H1 (cell line): ENCODE measurements around the gene LRR1. TPM values are rescaled to one million over a fixed set of nuclear protein-coding genes. Genes with fewer than 3 reads are reported as not detected.

Experiments used
- CTCF ChIA-PET: fragments of 300-600 bp; sonication (Branson Sonifier 250); formaldehyde crosslinking; loops from one replicate; lab custom pipeline; 2021; ENCODE audit not compliant: partially characterized antibody; lab: Charles Lee
- POLR2A ChIA-PET: fragments of 300-600 bp; sonication (Branson Sonifier 250); formaldehyde crosslinking; loops from one replicate; lab custom pipeline; 2021; ENCODE audit warnings: inconsistent platforms; ENCODE audit not compliant: partially characterized antibody; lab: Charles Lee
- DNase-seq, 2 experiments: peaks; one replicate each; pipeline versions ENCODE4 v3.0.0 to v3.0.0-alpha.2; 2010 to 2022; ENCODE audit warnings: low spot score in 2 of 2, low read depth in 1 of 2, mixed read lengths in 1 of 2
- FAIRE-seq: peaks from 2 replicates; lab custom pipeline; 2011; peaks lifted over from hg19 to GRCh38; lab: Jason Lieb, UNC
- H2AFZ ChIP-seq: 2 replicates; pipeline ENCODE4 v1.8.1; 2012; ENCODE audit warnings: low read length, inconsistent platforms
- H2AK5ac ChIP-seq: 2 replicates; pipeline ENCODE4 v1.6.1; 2013; ENCODE audit warnings: low read depth, low read length
- H2BK120ac ChIP-seq: replicated peaks from 2 replicates; pipeline ENCODE3; 2013; ENCODE audit warnings: low read depth, low read length, inconsistent platforms
- H2BK12ac ChIP-seq: 2 replicates; pipeline ENCODE4 v1.6.1; 2013; ENCODE audit warnings: low read depth, low read length
- H2BK15ac ChIP-seq: 2 replicates; pipeline ENCODE4 v1.6.1; 2013; ENCODE audit warnings: low read length
- H2BK20ac ChIP-seq: 2 replicates; pipeline ENCODE4 v1.6.1; 2013; ENCODE audit warnings: low read length
- H2BK5ac ChIP-seq: 2 replicates; pipeline ENCODE4 v1.6.1; 2013; ENCODE audit warnings: low read depth, low read length
- H3K14ac ChIP-seq: 2 replicates; pipeline ENCODE4 v1.6.1; 2013; ENCODE audit warnings: inconsistent platforms; ENCODE audit not compliant: insufficient read length
- H3K18ac ChIP-seq: 2 replicates; pipeline ENCODE4 v1.6.1; 2013; ENCODE audit warnings: low read length; ENCODE audit errors: extremely low read depth
- H3K23ac ChIP-seq: 2 replicates; pipeline ENCODE4 v1.6.1; 2013; ENCODE audit warnings: inconsistent platforms; ENCODE audit not compliant: insufficient read length
- H3K23me2 ChIP-seq: 2 replicates; pipeline ENCODE4 v1.6.1; 2013; ENCODE audit warnings: low read depth, low read length
- H3K27ac ChIP-seq: 2 replicates; pipeline ENCODE4 v1.6.1; 2011; ENCODE audit warnings: low read depth, low read length, inconsistent platforms
- H3K27me3 ChIP-seq, 4 experiments: replicated peaks in 1 of 4; 1 replicate in 1 of 4; 2 replicates in 3 of 4; pipeline versions ENCODE4 v1.6.1 to v1.8.1; 2011 to 2013; ENCODE audit warnings: low read length in 3 of 4, mild to moderate bottlenecking in 3 of 4, inconsistent platforms in 2 of 4, mixed read lengths in 2 of 4, moderate library complexity in 1 of 4; ENCODE audit not compliant: control insufficient read depth in 3 of 4, insufficient read depth in 3 of 4; ENCODE audit errors: extremely low read depth in 1 of 4
- H3K36me3 ChIP-seq, 4 experiments: 2 replicates each; pipeline versions ENCODE4 v1.6.1 to v1.8.1; 2011 to 2013; ENCODE audit warnings: mild to moderate bottlenecking in 4 of 4, low read length in 3 of 4, moderate library complexity in 2 of 4, control low read depth in 1 of 4, inconsistent platforms in 1 of 4; ENCODE audit not compliant: insufficient read depth in 4 of 4, control insufficient read depth in 2 of 4
- H3K4ac ChIP-seq: replicated peaks from 2 replicates; pipeline ENCODE3; 2013; ENCODE audit warnings: low read length, low read depth, mixed read lengths, inconsistent platforms; ENCODE audit not compliant: insufficient read length
- H3K4me1 ChIP-seq, 4 experiments: replicated peaks in 1 of 4; 1 replicate in 1 of 4; 2 replicates in 3 of 4; pipeline versions ENCODE4 v1.6.1 to v1.8.1; 2011 to 2013; ENCODE audit warnings: low read length in 3 of 4, inconsistent platforms in 2 of 4, mixed read lengths in 1 of 4; ENCODE audit not compliant: insufficient read depth in 4 of 4, control insufficient read depth in 3 of 4
- H3K4me2 ChIP-seq, 2 experiments: 2 replicates each; pipeline versions ENCODE4 v1.6.1 to v1.8.1; 2011 to 2013; ENCODE audit warnings: low read depth in 2 of 2, low read length in 2 of 2, control low read depth in 1 of 2, inconsistent platforms in 1 of 2, mild to moderate bottlenecking in 1 of 2; ENCODE audit not compliant: insufficient read depth in 1 of 2
- H3K4me3 ChIP-seq, 4 experiments: fragments of 200-600, 300-600 bp in 1 of 4; sonication (generic), shearing (Covaris generic), sonication (Bioruptor Twin) in 1 of 4; 2 replicates each; pipeline versions ENCODE4 v1.5.1 to v1.8.1; 2011 to 2016; ENCODE audit warnings: low read length in 4 of 4, low read depth in 3 of 4, control low read depth in 2 of 4, inconsistent platforms in 2 of 4, mild to moderate bottlenecking in 2 of 4, mixed read lengths in 1 of 4, moderate library complexity in 1 of 4; ENCODE audit not compliant: insufficient read depth in 2 of 4; ENCODE audit errors: extremely low read depth in 1 of 4
- H3K56ac ChIP-seq: replicated peaks from 2 replicates; pipeline ENCODE3; 2013; ENCODE audit warnings: low read depth, mild to moderate bottlenecking, mixed read lengths, low read length, inconsistent platforms; ENCODE audit not compliant: insufficient read length
- H3K79me1 ChIP-seq: 2 replicates; pipeline ENCODE4 v1.6.1; 2013; ENCODE audit warnings: low read depth, low read length, control low read depth
- H3K79me2 ChIP-seq, 2 experiments: 2 replicates each; pipeline versions ENCODE4 v1.6.1 to v1.8.1; 2012 to 2013; ENCODE audit warnings: low read length in 2 of 2, mild to moderate bottlenecking in 2 of 2, inconsistent platforms in 1 of 2; ENCODE audit not compliant: insufficient read depth in 2 of 2, control insufficient read depth in 1 of 2
- H3K9ac ChIP-seq, 4 experiments: replicated peaks in 1 of 4; 1 replicate in 1 of 4; 2 replicates in 3 of 4; pipeline versions ENCODE4 v1.6.1 to v1.8.1; 2011 to 2013; ENCODE audit warnings: low read depth in 3 of 4, low read length in 3 of 4, control low read depth in 2 of 4, mild to moderate bottlenecking in 2 of 4, moderate library complexity in 2 of 4, inconsistent platforms in 1 of 4; ENCODE audit errors: extremely low read depth in 1 of 4
- H3K9me3 ChIP-seq, 2 experiments: 2 replicates each; pipeline versions ENCODE4 v1.6.1 to v1.8.1; 2012 to 2013; ENCODE audit warnings: mild to moderate bottlenecking in 2 of 2, moderate library complexity in 2 of 2, control low read depth in 1 of 2, inconsistent platforms in 1 of 2, low read depth in 1 of 2, low read length in 1 of 2, mixed read lengths in 1 of 2; ENCODE audit not compliant: insufficient read depth in 2 of 2
- H4K20me1 ChIP-seq, 2 experiments: replicated peaks in 1 of 2; 2 replicates each; pipeline versions ENCODE3 to v1.8.1; 2011 to 2013; ENCODE audit warnings: inconsistent platforms in 2 of 2, low read length in 2 of 2, mild to moderate bottlenecking in 1 of 2; ENCODE audit not compliant: insufficient read depth in 2 of 2, control insufficient read depth in 1 of 2
- H4K5ac ChIP-seq: 2 replicates; pipeline ENCODE4 v1.6.1; 2013; ENCODE audit warnings: low read length, low read depth, mixed read lengths, inconsistent platforms; ENCODE audit not compliant: insufficient read length
- H4K8ac ChIP-seq: 2 replicates; pipeline ENCODE4 v1.8.0; 2013; ENCODE audit warnings: mild to moderate bottlenecking, moderate library complexity, low read length, inconsistent platforms; ENCODE audit not compliant: insufficient read depth; ENCODE audit errors: extremely low read depth
- H4K91ac ChIP-seq: replicated peaks from 2 replicates; pipeline ENCODE3; 2013; ENCODE audit warnings: low read length, mixed read lengths, inconsistent platforms; ENCODE audit not compliant: insufficient read length
- WGBS, 2 experiments: shearing (Covaris generic) in 1 of 2; methylation state at CpG; one replicate each; pipeline versions ENCODE4 v1.1.6 to v1.1.7; 2013 to 2015; ENCODE audit warnings: low lambda C conversion rate in 2 of 2, mixed read lengths in 2 of 2, inconsistent platforms in 1 of 2, low coverage in 1 of 2, missing lambda C conversion rate in 1 of 2; ENCODE audit not compliant: insufficient replicate concordance in 2 of 2, insufficient coverage in 1 of 2, insufficient read length in 1 of 2; ENCODE audit errors: extremely low coverage in 1 of 2, missing lambda C conversion rate in 1 of 2; 5-methylcytosine and 5-hydroxymethylcytosine counted together
- polyA plus RNA-seq, 7 experiments: library from polyadenylated mRNA; depleted of rRNA in 3 of 7; stranded (reverse) in 5 of 7; unstranded in 2 of 7; fragments of >200 nt in 5 of 7; fragments of 200-250 nt in 2 of 7; gene quantifications; 1 replicate in 5 of 7; 2 replicates in 1 of 7; 4 replicates in 1 of 7; pipeline versions ENCODE4 v1.2.1 to v1.2.3, GENCODE V29; 2011 to 2013; ENCODE audit warnings: missing spikeins in 2 of 7, mixed read lengths in 2 of 7
- total RNA-seq: library from RNA; stranded (reverse); fragmentation: NEBNext Ultra II Directional; extraction: Animal tissue kit (Norgen Biotek cat#: 25700); gene quantifications from 2 replicates; pipeline ENCODE4 v1.2.1, GENCODE V29; 2021

LRR1 gene
- total and polyA plus RNA-seq, 2 of the 8 experiments (the other 6 are each of a cell fraction or from before 2014, with no cell fraction given), result 30.7 to 37.5 TPM

GRCh38 chr14:49619730-49620129 lies 21.0 kb downstream of the LRR1 start:
- H2AFZ ChIP-seq, result no peak overlapping the region
- no peak overlapping the region for H4K8ac ChIP-seq
- H3K9ac ChIP-seq, result peak overlapping the region; percentile 85 to 98 (median 94)
- FAIRE-seq, result no peak
- no peaks in the 10 kb centered on the region for H3K27me3 ChIP-seq
- H4K20me1 ChIP-seq, result peaks cover 5 to 6% of the 10 kb centered on the region in 2 experiments
- peak overlapping the region; percentile 76 to 91 for H3K4me2 ChIP-seq
- no peaks in the 10 kb centered on the region for H3K9me3 ChIP-seq
- CTCF ChIA-PET, result interaction anchor here (0.6 to 2.4 kb wide), 4 partner anchors 10 to 32 kb away, joined by 3 to 15 read pairs (median 3); partner anchors contain the start of gene DNAAF2
- POLR2A ChIA-PET, result interaction anchor here (0.6 to 3.9 kb wide), 17 partner anchors 9 to 238 kb away, joined by 3 to 53 read pairs (median 13); partner anchors contain the start of genes DNAAF2, KLHDC2, LRR1 and POLE2
- H3K14ac ChIP-seq, result no peak overlapping the region
- H3K18ac ChIP-seq, result no peak overlapping the region
- peak overlapping the region; percentile 95 for H3K27ac ChIP-seq
- H3K36me3 ChIP-seq, result peaks cover 4 to 36% (median 5%) of the 10 kb centered on the region in 4 experiments; a peak in 7 of 8 replicates
- H4K91ac ChIP-seq, result no peak overlapping the region
- H3K23ac ChIP-seq, result no peak overlapping the region
- H3K79me2 ChIP-seq, result peaks cover 5 to 48% of the 10 kb centered on the region in 2 experiments; a peak in 3 of 4 replicates
- no peak overlapping the region for H3K4ac ChIP-seq
- no peak overlapping the region for H2BK120ac ChIP-seq
- peaks cover 1 to 9% (median 3%) of the 10 kb centered on the region in 4 experiments; a peak in 3 of 7 replicates for H3K4me1 ChIP-seq
- H2BK15ac ChIP-seq, result no peak overlapping the region
- H2BK20ac ChIP-seq, result no peak overlapping the region
- peak overlapping the region; percentile 94 for H2BK5ac ChIP-seq
- no peaks in the 10 kb centered on the region for H3K79me1 ChIP-seq
- peaks cover 10% of the 10 kb centered on the region for H3K23me2 ChIP-seq
- WGBS, 2 experiments, result 1% methylated on average over 11 of the region's 11 CpGs; no CpG with 5 or more reads in 1 of the 2 experiments
- H3K4me3 ChIP-seq, result peak overlapping the region; percentile 80 to 99 (median 94)
- H2AK5ac ChIP-seq, result no peak overlapping the region
- peak overlapping the region; percentile 45 for H4K5ac ChIP-seq
- no peak for DNase-seq
- H3K56ac ChIP-seq, result peak overlapping the region; percentile 93
- no peak overlapping the region; the same call in 1 of the 2 replicates for H2BK12ac ChIP-seq
